HG02981 (cell line): ENCODE data around the gene MBNL1.

Experiments used
- ATAC-seq: cut with Tn5 transposase; IDR thresholded peaks from one replicate; pipeline ENCODE4 v1.9.1; 2021; ENCODE audit warnings: mild to moderate bottlenecking, moderate library complexity; ENCODE audit not compliant: unreplicated experiment

MBNL1 gene

DNA sequence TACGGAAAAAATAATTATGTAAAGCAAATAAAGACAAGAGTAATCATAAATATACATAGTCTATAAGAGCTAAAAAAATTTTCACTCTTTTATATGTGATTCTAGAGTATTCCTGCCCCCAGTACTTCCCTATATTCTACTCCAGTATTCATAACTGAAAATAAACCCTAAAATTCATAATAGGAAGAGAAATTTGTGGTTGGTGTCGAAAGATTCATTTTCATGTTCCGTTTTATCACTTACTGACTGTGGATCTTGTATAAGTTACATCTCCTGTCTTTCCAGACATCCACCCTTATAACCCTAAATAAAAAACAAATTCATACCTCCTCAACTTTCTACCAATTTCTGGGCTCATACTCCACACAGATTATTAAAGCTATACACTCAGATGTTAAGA, 16.0 kb upstream of the MBNL1 start:
- no peak for ATAC-seq

GRCh38 chr3:152253514-152253913, 15.2 kb upstream of the MBNL1 start:
- no peak for ATAC-seq

GRCh38 chr3:152254041-152254440, 14.7 kb upstream of the MBNL1 start:
- no peak for ATAC-seq

DNA sequence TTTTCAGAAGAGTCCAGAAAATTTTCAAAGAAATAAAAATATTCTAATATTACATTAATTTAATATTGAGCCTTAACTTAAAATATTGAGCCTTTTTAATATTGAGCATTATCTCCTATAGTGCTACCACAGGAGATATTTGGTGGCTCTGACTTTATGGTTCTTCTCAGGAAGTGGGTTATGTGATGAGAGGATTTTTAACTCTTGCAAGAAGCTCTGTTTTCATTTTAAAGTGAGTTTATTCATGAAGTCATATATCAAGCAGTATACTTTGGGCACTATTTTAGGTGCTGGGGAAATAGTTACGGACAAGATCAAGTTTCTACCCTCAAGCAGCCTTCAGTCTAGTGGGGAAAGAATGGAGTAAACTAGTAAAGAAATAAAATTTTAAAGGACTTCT, 13.4 kb upstream of the MBNL1 start:
- no peak for ATAC-seq

DNA sequence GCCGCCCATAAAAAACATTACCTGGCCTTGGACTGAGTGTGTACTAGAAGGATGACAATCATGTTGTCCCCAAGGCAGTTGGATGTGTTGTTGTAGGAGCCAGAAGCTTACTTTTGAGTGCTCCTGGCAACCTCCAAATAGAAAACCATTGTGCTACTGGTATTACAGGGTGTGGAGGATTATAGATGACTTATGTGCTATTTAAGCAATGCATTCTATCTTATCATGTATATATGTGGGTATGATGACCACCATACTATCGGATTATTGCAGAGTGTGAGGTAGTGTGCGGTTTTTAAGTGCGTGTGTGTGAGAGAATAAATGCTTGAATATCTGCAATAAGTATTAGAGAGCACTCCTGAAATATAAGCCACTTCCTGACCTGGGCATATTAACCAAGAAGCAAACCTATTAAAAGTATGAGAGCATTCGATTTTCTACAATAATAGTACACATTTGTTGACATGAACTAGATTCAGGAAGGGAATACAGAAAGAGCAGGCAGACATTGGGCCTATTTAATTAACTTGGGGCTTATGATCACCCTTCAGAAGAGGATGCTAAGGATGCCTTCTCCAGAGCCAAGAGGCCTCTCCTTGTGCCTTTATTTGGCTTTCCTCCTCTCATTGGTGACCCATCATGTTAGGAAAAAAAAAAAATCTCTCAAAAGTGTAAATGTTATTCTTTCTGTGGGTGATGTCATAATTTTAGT, 11.7 kb upstream of the MBNL1 start:
- ATAC-seq, result peak; percentile 1

- ATAC-seq, result peak; percentile 62
These were observed 11.1 kb upstream of the MBNL1 start for GRCh38 chr3:152257563-152258035.

DNA sequence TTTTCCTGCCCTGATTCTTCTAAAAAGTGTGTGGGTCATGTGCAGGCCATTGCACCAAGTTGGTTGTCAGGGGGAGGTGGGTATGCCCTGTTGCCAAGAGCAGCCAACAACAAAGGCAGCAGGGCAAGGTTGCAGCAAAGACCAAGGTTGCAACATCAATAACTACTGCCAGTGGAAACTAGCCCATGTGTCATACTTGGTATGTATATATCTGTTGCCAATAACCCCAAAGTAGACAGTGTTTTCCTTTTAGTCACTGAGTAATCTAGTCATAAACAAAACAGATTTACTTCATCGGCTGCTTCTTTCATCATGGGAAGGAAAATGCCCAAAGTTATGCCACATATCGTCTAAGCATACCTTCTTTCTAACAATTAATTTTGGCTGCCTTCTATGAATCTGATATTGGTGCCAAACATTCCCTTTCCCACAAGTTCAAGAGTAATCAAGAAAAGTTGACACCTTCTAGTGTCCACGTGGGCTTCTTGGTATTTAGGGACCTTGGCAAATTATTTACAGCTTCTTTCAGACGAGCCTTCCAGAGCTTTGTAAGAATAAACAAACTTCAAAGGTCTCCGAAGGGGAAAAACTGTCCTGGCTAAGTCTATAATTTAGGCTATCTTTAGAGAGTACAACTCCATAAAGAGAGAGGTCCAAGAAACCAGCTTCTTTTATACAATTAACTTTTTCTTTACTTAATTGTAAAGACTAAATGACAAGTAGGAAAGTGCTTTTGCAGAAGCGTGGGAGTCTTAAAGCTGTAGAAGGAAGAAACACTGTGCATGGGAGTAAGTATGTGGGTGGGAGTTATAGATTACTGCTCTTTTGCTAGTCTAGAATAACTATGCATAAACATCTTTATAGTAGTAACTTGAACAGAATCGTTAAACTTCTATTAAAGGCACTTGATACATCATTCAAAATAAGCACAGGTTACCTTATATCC, 10.0 kb upstream of the MBNL1 start:
- ATAC-seq, result peak; percentile 70

DNA sequence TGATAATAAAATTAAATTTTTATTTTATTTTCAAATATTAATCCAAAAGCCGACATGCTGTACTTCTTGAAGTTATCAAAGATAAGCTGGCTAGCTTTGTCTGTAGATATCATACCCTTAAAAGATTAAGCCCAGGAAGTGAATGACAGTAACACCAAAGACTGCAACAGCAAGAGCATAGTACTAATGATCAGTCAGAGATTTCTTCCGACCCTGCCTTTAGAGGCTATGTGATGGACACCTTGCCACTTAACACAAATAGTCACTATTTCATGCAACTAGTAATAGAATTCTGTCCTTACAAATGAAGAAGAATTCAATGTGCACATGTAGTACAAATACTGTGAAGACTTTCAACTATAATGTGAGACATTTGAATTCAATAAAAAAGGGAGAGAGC, 9.3 kb upstream of the MBNL1 start:
- ATAC-seq, result no peak

GRCh38 chr3:152260026-152260425, 8.7 kb upstream of the MBNL1 start:
- ATAC-seq, result no peak

DNA sequence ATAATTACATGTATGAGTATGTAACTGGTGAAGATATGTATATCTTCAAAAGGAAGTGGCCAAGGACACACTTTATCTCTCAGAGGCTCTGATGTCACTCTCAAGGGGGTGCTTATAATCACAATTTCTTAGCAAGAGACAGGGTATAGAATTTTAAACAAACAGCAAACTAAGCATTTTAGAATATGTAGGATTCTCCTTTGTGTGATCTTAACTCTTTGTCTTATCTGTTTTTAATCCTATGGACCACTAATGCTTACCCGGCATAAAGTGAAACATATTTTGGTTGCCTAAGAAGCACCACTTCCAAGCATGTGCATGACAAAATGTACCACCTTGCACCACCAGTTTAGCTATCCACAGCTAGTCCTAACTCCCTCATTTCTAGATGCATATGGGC, 8.2 kb upstream of the MBNL1 start:
- no peak for ATAC-seq

- ATAC-seq, result no peak
These were observed 7.4 kb upstream of the MBNL1 start for GRCh38 chr3:152261329-152261728.

- ATAC-seq, result no peak
These were observed 5.0 kb upstream of the MBNL1 start for GRCh38 chr3:152263711-152264110.

DNA sequence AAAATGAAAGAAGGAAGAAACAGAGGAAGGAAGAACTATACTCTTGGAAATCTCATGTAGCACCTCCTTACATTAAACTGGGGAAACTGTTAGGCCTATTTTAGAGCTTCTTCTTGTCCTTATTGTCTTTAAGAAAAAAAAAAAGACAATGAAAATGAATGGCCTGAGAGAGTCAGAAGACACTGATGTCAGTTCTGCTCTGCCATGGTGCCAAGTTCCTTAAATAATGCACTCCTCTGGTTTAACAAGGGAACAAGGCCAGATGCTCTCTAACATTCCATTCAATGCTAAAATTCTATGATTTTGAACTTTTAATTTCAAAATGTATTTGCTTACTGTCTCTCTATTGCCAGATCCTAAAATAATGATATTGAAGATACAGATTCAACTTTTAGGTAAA, 4.4 kb upstream of the MBNL1 start:
- ATAC-seq, result no peak

- ATAC-seq, result no peak
These were observed 2.3 kb upstream of the MBNL1 start for GRCh38 chr3:152266221-152266995.

DNA sequence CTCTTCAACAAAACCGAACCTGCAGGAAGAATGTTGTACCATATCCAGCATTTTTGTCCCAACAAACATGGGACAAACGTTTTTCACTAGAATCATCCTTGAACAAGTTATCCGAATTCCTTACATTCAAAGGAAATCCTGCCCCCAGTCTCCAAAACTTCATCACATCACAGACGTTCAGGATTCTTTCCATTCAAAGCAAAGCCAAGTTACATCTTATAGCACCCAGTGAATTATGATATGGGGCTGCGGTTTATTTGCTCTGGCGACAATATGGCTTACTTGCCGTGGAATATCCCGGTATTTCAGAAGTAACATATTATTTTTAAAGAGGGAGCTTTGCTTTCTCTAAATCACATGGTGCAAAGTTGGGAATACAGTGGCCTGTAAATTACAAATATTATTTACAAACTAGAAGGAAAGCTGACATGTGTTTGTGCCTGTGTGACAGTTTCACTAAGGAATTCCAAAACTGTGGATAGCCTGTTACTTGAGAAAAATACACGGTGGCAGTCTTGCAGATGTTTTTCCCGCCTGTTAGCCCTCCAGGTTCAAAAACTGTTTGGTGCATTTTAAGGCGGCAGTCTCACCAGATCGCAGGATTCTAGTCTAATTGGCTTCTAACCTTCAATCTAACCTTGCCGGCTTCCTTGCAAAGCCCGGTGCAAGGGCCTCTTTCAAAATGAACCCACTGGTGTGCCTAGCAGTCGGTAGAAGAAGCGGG, 736 bp upstream of the MBNL1 start:
- no peak for ATAC-seq

DNA sequence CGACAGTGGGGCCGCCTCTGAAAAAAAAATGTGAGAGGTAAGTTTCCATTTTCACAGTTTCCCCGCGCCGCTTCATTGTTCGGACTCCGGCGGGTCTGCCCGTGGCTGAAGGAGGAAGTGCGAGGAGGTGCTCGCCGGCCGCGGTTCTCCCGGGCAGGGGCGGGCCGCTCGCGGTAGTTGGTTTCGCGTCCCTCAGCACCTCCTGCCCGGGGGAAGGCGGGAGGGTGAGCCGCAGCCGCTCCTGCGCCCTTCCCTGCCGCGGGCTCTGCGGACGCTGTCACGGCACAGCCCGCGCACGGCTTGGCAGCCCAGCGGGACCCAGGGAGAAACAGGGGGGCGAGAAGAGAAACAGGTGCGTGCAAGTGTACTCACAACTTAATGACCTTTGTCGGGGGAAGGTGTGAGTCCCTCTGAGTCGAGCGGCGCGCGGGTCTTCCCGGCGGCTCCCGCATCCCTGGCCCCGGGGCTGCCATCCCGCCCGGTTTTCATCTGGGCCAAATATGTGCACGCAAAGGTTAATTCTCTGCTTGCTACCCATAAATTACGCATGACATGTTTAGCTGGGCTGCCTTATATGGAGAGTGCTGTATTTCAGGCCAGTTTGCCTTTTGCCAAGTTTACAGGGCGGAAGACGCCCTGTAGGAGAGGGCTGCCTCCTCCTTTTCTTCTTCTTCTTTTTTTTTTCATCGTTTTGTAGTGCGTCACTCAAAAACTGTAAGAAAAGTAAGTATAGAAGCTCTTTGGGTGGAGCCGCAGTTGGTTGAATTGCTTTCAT, 514 bp downstream of the MBNL1 start:
- peak; percentile 51 for ATAC-seq

- no peak for ATAC-seq
These were observed 1.4 kb downstream of the MBNL1 start for GRCh38 chr3:152269831-152270734.

DNA sequence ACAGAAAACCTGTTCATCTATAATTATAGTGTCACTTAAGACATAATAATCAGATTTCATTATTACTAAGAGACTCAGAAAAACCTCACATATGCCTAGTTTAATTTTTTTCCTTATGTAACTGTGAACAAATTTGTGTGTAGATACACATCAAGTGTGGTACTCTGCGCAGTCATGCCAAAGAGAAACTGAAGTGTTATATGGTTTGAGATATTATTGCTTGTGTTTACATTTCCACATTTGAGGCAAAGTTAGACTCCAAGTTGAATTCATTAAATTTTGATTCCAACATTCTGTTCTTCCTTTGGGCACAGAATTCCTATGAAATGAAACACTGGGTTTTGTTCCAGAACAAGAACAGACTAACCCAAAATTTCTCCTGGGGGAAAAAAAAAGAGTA, 2.2 kb downstream of the MBNL1 start:
- no peak for ATAC-seq
